GM19467 (cell line): Measurements from ENCODE around the gene CD53.
"Not testable (repeated sequence)": the region's sequence is repeated elsewhere in the genome, so short reads cannot be mapped to it uniquely, and the experiment has no call there.

Source experiments
- ATAC-seq: cut with Tn5 transposase; IDR thresholded peaks from one replicate; pipeline ENCODE4 v1.9.1; 2021; ENCODE audit warnings: mild to moderate bottlenecking, moderate library complexity; ENCODE audit not compliant: unreplicated experiment

CD53 gene

GRCh38 chr1:110914676-110915075 lies 41.7 kb downstream of the CD53 start:
- ATAC-seq, result no peak

- no peak for ATAC-seq
Measured at GRCh38 chr1:110915804-110916203, 42.9 kb downstream of the CD53 start.

- no peak for ATAC-seq
Measured at GRCh38 chr1:110916274-110916668, 43.3 kb downstream of the CD53 start.

- ATAC-seq, result no peak
Measured at GRCh38 chr1:110916669-110917306, 43.8 kb downstream of the CD53 start.

- no peak for ATAC-seq
Measured at GRCh38 chr1:110918016-110918415, 45.1 kb downstream of the CD53 start.

GRCh38 chr1:110921953-110922352 lies 49.0 kb downstream of the CD53 start:
- no peak for ATAC-seq

- no peak for ATAC-seq
Measured at GRCh38 chr1:110927484-110928075, 54.6 kb downstream of the CD53 start.

- no peak for ATAC-seq
Measured at GRCh38 chr1:110928191-110928590, 55.2 kb downstream of the CD53 start.

- ATAC-seq, result no peak
Measured at GRCh38 chr1:110928904-110929303, 56.0 kb downstream of the CD53 start.

- ATAC-seq, result not testable (repeated sequence)
Measured at GRCh38 chr1:110931097-110931496, 58.1 kb downstream of the CD53 start.

- no peak for ATAC-seq
Measured at GRCh38 chr1:110936567-110936966, 63.6 kb downstream of the CD53 start.

- no peak for ATAC-seq
Measured at GRCh38 chr1:110944806-110945205, 71.9 kb downstream of the CD53 start.

GRCh38 chr1:110945626-110946025 lies 72.7 kb downstream of the CD53 start:
- no peak for ATAC-seq

- ATAC-seq, result no peak
Measured at GRCh38 chr1:110948038-110948810, 75.3 kb downstream of the CD53 start.
